ENCODE measurements around the gene MAP2K1.

- TF ChIP-seq POLR2A (IDR thresholded peaks at IDR 0.05), result no peak
- TF ChIP-seq, protein P1, sequence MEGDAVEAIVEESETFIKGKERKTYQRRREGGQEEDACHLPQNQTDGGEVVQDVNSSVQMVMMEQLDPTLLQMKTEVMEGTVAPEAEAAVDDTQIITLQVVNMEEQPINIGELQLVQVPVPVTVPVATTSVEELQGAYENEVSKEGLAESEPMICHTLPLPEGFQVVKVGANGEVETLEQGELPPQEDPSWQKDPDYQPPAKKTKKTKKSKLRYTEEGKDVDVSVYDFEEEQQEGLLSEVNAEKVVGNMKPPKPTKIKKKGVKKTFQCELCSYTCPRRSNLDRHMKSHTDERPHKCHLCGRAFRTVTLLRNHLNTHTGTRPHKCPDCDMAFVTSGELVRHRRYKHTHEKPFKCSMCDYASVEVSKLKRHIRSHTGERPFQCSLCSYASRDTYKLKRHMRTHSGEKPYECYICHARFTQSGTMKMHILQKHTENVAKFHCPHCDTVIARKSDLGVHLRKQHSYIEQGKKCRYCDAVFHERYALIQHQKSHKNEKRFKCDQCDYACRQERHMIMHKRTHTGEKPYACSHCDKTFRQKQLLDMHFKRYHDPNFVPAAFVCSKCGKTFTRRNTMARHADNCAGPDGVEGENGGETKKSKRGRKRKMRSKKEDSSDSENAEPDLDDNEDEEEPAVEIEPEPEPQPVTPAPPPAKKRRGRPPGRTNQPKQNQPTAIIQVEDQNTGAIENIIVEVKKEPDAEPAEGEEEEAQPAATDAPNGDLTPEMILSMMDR (IDR thresholded peaks at IDR 0.05 in 4 of 5, conservative IDR thresholded peaks at IDR 0.05 in 1 of 5), result no peak
Observed at GRCh38 chr15:66402761-66403284, 16.1 kb downstream of the MAP2K1 start.

Data from gastrocnemius medialis (tissue), 4 donors.